Left colon (tissue), 2 donors: ENCODE measurements around the gene PPM1H. TPM values are rescaled to one million over a fixed set of nuclear protein-coding genes. Genes with fewer than 3 reads are reported as not detected.
"Not testable (repeated sequence)": the region's sequence is repeated elsewhere in the genome, so short reads cannot be mapped to it uniquely, and the experiment has no call there.

Source experiments
- ATAC-seq: fragments of 200-7000 bp; cut with Tn5 transposase; one replicate; pipeline ENCODE4 v1.9.1; 2020; ENCODE audit warnings: mild to moderate bottlenecking, moderate library complexity
- DNase-seq, 2 donors: peaks; one replicate each; pipeline ENCODE4 v3.0.0-alpha.2; 2020
- intact Hi-C, 2 donors: fragments of 100-400 bp; cut with DNase I in 1 of 2; cut with micrococcal nuclease in 1 of 2; formaldehyde crosslinking; loops; one replicate each; pipeline versions ENCODE4 v1.11.2 to v1.14.0; 2022; cut with DNase I, micrococcal nuclease
- total RNA-seq, 2 donors: library from RNA; stranded (reverse); fragmentation: NEBNext Ultra II Directional; extraction: Animal tissue kit (Norgen Biotek cat#: 25700); gene quantifications; one replicate each; pipeline ENCODE4 v1.2.1, GENCODE V29; 2021
- donor health status: DM: no; HTN: no; CAD: no.
- donor health status: DM: yes; HTN: yes; CAD: no.

Gene PPM1H
- total RNA-seq, 2 donors from 2014 or later = 7.6 to 7.9 TPM

- DNase-seq = no peak
- no peak for ATAC-seq
- intact Hi-C loops = no loop called here
Measured at GRCh38 chr12:62691309-62691708, 243.6 kb downstream of the PPM1H start.

- no peak for ATAC-seq
- intact Hi-C loops = no loop called here
- no peak for DNase-seq
Measured at GRCh38 chr12:62689042-62689839, 245.7 kb downstream of the PPM1H start.

- intact Hi-C loops = no loop called here
- DNase-seq (no peak), ATAC-seq (no peak)
Measured at GRCh38 chr12:62686938-62687337, 248.0 kb downstream of the PPM1H start.

- no peak for ATAC-seq
Measured at GRCh38 chr12:62684570-62685295, 250.2 kb downstream of the PPM1H start.

GRCh38 chr12:62683776-62684569, 251.0 kb downstream of the PPM1H start:
- no peak for ATAC-seq
- DNase-seq = peak; percentile 14 to 32
- intact Hi-C loops = no loop called here

More at GRCh38 chr12:62684570-62685295, 250.2 kb downstream of the PPM1H start:
- intact Hi-C loops = no loop called here
- peak; percentile 16 to 31 for DNase-seq

- DNase-seq (no peak), ATAC-seq (no peak)
- intact Hi-C loops = no loop called here
Measured at GRCh38 chr12:62681306-62681705, 253.6 kb downstream of the PPM1H start.

- DNase-seq (no peak), ATAC-seq (no peak)
- intact Hi-C loops = no loop called here
Measured at GRCh38 chr12:62679608-62680007, 255.3 kb downstream of the PPM1H start.

GRCh38 chr12:62677355-62677754, 257.6 kb downstream of the PPM1H start:
- ATAC-seq = no peak
- intact Hi-C loops = no loop called here
- no peak for DNase-seq

GRCh38 chr12:62676521-62677307, 258.2 kb downstream of the PPM1H start:
- intact Hi-C loops = no loop called here
- DNase-seq (no peak), ATAC-seq (no peak)

- ATAC-seq (no peak), DNase-seq (no peak)
- intact Hi-C loops = no loop called here
Measured at GRCh38 chr12:62673028-62673815, 261.7 kb downstream of the PPM1H start.

- intact Hi-C loops = no loop called here
- no peak for ATAC-seq
- no peak for DNase-seq
Measured at GRCh38 chr12:62670986-62671720, 263.8 kb downstream of the PPM1H start.

GRCh38 chr12:62668782-62669181, 266.2 kb downstream of the PPM1H start:
- intact Hi-C loops = no loop called here
- ATAC-seq (no peak), DNase-seq (no peak)

- intact Hi-C loops, DNase-seq, ATAC-seq: not testable (repeated sequence)
Measured at GRCh38 chr12:62664951-62665350, 270.0 kb downstream of the PPM1H start.

- ATAC-seq (no peak), DNase-seq (no peak)
- intact Hi-C loops = no loop called here
Measured at GRCh38 chr12:62660756-62661155, 274.2 kb downstream of the PPM1H start.

- no peak for DNase-seq
- intact Hi-C loops = no loop called here
- no peak for ATAC-seq
Measured at GRCh38 chr12:62659453-62660295, 275.3 kb downstream of the PPM1H start.

- intact Hi-C loops = no loop called here
- ATAC-seq (no peak), DNase-seq (no peak)
Measured at GRCh38 chr12:62658910-62659309, 276.0 kb downstream of the PPM1H start.

- no peak for ATAC-seq
- intact Hi-C loops = no loop called here
- no peak for DNase-seq
Measured at GRCh38 chr12:62657363-62657632, 277.7 kb downstream of the PPM1H start.
